HG03039 (cell line): ENCODE measurements around the gene STAT3.
"Not testable (repeated sequence)": the region's sequence is repeated elsewhere in the genome, so short reads cannot be mapped to it uniquely, and the experiment has no call there.

Experiments used
- ATAC-seq: cut with Tn5 transposase; IDR thresholded peaks from one replicate; pipeline ENCODE4 v1.9.1; 2021; ENCODE audit warnings: mild to moderate bottlenecking, moderate library complexity; ENCODE audit not compliant: unreplicated experiment

Gene STAT3

GRCh38 chr17:42386777-42387657 lies 1.2 kb downstream of the STAT3 start:
- ATAC-seq, result no peak

DNA sequence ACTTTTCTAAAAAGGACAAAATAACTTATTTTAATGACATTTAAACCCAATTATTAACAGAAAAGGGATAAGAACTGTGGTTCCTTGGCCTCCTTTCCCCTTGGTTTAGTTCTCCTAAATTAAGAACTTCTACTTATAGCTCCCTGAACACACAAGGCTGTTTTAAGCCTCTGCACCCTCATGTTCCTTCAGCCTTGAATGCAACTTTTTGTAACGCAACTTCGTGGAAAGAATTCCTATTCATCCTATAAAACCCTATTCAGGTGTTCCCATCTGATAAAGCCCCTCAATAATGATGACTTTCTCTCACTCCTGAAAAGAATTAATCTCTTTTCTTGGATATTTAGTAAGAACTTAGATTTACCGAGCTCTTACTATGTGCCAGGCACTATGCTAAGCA lies 6.3 kb downstream of the STAT3 start:
- no peak for ATAC-seq

DNA sequence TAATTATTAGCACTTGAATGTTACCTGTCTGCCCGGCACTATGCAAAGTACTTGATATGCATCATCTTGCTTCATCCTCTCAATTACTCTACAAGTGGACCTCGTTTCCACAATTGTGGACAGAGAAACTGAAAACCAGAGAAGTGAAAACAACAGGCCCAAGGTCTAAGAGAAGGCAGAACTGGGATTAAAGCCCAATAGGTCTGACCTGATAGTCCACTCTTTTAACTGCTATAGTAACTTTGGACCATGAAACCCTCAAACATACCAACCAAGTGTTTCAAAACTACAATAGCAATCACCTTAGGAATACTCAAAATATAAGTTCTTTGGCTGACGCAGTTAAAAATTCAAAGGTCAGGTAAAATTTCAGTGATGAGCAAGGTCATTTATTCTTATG lies 7.3 kb downstream of the STAT3 start:
- no peak for ATAC-seq

- ATAC-seq, result no peak
Observed at GRCh38 chr17:42378959-42379594, 9.2 kb downstream of the STAT3 start.

DNA sequence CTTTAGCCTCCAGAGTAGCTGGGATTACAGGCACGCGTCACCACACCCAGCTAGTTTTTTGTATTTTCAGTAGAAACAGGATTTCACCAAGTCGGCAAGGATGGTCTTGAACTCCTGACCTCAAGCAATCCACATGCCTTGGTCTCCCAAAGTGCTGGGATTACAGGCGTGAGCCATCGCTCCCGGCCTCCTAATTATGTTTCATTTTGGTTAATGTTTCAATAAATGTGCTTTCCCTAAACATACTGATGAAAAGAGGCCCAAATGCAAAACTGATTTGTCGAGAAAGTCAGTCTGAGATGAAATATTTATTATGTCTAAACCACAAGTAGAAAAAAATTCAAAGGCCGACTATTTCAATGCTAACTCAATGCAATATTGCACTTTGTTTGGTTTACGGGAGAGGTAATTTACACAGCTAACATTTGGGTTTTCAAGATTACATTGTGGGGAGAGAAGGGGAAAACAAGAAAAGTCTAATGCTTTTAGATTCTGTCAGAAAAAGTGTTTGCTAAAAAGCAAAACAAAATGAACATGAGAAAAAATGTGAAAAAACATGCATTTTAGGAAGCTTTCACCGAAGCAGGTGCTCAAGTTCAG lies 9.8 kb downstream of the STAT3 start:
- no peak for ATAC-seq

DNA sequence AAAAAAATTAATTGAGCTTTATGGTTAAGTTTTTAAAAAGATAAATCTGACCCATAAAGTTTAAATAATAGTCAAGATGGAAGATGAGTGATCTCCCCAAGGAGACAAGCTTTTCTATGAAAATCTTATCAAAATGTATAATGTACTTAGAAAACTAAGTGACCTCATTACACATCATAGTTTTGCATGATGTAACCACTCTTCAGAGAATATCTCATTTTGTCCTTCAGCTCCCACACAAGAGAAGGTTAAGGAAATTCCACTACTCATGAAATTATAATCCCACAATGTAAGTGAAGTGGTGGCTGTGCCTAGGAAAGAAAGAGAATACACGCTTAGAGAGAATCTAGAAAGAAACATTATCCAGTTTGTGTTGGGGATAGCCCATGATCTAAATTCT lies 14.3 kb downstream of the STAT3 start:
- no peak for ATAC-seq

DNA sequence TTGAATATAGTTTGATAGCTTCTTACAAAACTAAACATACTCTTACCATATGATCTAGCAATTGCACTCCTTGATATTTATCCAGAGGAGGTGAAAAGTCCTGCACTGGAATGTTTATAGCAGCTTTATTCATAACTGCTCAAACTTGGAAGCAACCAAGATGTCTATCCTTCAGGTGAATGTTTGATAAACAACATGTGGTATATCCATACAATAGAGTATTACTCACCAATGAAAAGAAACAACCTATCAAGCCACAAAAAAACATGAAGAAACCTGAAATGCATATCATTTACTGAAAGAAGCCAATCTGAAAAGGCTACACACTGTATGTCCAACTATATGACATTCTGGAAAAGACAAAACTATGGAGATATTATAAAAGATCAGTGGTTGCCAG lies 16.1 kb downstream of the STAT3 start:
- no peak for ATAC-seq

DNA sequence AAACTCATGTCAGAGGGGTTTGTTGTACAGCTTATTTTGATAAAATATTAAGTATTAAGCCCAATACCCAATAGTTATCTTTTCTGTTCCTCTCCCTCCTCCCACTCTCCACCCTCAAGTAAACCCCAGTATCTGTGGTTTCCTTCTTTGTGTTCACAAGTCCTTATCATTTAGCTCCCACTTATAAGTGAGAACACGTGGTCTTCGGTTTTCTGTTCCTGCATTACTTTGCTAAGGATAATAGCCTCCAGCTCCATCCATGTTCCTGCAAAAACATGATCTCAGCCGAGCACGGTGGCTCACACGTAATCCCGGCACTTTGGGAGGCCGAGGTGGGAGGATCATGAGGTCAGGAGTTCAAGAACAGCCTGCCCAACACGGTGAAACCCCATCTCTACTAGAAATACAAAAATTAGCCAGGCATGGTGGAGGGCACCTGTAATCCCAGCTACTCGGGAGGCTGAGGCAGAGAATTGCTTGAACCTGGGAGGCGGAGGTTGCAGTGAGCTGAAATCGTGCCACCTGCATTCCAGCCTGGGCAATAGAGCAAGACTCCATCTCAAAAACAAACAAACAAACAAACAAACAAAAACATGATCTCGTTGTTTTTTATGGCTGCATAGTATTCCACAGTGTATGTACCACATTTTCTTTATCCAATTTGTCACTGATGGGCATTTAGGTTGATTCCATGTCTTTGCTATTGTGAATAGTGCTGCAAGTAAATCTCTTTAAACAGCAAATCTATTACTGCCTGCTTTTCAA lies 19.3 kb downstream of the STAT3 start:
- not testable (repeated sequence) for ATAC-seq

DNA sequence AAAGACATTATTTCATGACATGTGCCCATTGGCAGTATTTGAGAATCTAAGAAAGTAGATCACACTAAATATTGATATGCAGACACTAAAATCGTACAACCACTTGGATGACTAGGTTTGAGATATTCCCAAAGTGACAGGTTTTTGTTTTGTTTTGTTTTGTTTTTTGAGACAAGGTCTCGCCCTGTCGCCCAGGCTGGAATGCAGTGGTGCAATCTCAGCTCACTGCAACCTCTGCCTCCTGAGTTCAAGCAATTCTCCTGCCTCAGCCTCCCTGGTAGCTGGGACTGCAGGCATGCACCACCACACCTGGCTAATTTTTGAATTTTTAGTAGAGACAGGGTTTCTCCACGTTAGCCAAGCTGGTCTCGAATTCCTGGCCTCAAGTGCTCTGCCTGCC lies 19.9 kb downstream of the STAT3 start:
- not testable (repeated sequence) for ATAC-seq

GRCh38 chr17:42366176-42367023 lies 21.8 kb downstream of the STAT3 start:
- ATAC-seq, result not testable (repeated sequence)

- no peak for ATAC-seq
Observed at GRCh38 chr17:42365136-42365535, 23.1 kb downstream of the STAT3 start.

DNA sequence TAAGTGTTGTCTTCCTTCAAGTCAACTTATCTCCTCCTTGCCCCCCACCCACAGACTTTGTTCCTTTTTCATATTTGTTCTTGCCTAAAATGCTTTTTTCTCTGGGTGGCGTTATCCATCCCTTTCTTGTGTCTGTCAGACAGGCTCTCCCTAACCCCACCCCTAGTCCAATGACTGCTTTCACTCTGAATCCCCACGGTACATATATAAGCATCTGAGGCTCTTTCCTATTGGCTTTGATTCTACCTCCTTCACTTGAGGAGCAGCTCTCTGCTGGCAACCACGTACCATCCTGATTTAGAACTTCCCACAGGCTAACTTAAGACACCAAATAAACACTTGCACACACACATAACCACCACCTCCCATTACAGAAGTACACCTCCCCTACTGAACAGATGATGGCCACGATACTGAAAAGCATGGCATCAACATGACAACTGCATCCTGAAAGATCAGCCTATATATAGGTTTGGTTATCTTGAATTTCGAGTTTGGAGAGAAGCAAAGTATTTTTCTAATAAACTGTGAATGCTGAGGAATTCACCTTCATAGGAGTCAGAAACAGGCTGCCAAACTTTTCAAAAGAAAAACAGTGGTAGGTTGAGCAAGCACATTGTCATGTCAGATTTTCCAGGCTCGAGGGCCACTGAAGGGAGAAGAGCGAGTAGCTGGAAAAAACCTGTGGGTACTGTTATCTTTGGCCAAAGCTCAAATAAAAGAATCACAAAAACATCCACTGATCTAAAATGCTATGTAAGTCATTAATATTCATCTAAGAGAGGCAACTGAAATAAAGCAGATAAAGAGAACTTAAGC lies 24.3 kb downstream of the STAT3 start:
- ATAC-seq, result no peak

DNA sequence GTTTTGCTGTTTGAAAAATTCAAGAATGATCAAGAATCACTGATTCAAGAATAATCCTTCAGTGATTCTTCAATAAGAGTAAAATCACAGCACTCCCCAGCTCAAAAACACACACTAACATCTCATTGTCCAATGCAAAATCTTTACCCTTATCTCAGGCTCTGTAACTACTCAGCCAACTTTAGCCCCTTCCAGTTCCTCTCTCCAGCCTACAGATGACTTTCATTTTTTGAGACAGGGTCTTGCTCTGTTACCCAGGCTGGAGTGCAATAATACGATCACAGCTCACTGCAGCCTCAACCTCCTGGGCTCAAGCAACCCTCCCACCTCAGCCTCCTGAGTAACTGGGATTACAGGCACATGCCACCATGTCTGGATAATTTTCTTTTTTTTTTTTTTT lies 25.0 kb downstream of the STAT3 start:
- no peak for ATAC-seq

DNA sequence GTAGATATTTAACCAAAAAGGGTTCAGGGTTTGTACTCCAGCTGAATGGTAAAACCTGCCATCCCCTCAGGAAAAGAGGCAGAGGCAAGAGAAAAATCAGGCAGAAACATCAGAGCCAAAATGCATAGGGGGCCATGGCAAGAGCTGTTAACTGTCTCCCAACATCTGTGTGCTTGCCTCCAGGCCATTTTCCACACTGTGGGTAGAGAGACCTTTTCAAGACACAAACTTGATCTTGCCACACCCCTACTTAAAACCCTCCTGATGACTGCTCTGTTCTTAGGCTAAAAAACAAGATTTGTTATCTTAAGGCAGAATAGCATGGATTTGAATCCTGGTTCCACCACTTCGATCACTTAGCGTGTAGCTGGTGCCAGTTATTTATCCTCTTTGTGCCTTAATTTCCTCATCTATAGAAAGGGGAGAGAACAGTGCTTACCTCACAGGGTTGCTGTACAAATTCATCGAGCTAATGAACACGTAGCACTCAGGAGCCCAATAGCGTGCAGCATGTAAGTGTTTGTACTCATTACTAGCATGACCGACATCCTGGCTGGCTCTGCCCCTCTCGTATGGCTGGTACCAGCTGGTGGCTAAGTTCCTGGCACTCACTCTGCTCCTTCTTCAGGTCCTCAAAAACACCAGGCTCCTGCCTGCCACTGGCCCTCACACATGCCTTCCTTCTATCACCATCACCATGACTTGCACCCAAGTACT lies 25.8 kb downstream of the STAT3 start:
- ATAC-seq, result no peak

GRCh38 chr17:42361781-42362186 lies 26.5 kb downstream of the STAT3 start:
- no peak for ATAC-seq

- not testable (repeated sequence) for ATAC-seq
Observed at GRCh38 chr17:42360388-42360787, 27.9 kb downstream of the STAT3 start.

GRCh38 chr17:42359133-42359532 lies 29.1 kb downstream of the STAT3 start:
- no peak for ATAC-seq

DNA sequence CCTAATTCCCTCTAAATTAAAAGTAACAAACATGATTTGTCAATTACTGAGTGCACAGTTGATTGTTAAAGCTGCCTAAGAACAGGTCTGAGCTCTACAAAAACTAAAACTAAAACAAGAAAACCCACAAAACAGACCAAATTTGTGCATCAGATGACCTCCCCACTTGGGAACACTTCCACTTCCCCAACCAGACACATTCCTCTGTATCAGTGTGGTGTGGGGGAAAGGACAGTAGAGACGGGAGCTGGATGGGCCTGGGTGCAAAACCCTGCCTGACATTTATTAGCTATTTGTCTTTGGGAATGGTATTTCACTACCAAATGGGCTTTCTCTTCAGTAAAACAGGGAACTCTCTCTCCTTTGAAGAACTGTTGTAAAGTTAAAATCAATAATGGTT lies 29.8 kb downstream of the STAT3 start:
- no peak for ATAC-seq
